HG02623 (cell line): Measurements from ENCODE around the gene COQ9.
A peak's percentile ranks its signal among the peaks of the same experiment; 100 is the strongest.
"Not testable (repeated sequence)": the region's sequence is repeated elsewhere in the genome, so short reads cannot be mapped to it uniquely, and the experiment has no call there.

ENCODE experiments used
- ATAC-seq: cut with Tn5 transposase; IDR thresholded peaks from one replicate; pipeline ENCODE4 v1.9.1; 2021; ENCODE audit warnings: moderate library complexity; ENCODE audit not compliant: unreplicated experiment

COQ9 gene

DNA sequence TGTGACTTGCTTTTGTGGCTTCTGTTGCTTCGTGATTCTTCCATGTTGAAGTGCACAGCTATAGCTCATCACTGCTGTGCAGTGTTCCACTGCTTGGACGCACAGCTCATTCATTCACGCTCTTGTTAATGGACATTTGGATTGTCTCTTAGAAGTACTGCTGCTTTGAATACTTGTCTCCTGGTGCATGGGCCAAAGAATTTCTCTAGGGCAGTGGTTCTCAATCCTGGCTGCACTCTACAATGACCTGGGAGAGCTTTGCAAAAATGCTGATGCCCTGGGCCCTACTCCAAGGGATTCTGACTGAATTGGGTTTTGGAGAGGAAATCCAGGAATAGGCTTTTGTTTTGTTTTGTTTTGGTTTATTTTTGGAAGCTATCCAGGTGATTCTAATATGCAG is 22.7 kb upstream of the COQ9 start:
- no peak for ATAC-seq

DNA sequence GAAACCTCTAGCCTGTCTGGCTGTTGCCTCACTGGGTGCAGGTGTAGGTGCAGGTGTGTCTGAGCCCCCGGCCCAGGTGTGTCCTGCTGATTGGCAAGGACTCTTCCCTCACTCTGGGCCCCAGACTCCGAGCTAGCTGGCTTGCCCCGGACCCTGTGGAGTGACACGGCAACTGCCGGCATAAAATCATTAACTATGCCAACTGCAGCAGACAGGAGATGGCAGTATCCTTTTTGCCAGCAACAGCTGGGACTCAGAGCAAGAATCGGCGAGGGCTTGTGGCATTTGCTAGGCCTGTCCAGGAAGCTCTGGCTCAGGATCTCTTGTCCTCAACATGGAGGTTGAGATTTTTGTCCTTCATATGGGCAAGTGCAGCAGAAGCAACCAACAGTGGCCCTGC is 20.9 kb upstream of the COQ9 start:
- no peak for ATAC-seq

- no peak for ATAC-seq
Measured at GRCh38 chr16:57427307-57427706, 20.0 kb upstream of the COQ9 start.

GRCh38 chr16:57427824-57428223 is 19.5 kb upstream of the COQ9 start:
- ATAC-seq, result no peak

DNA sequence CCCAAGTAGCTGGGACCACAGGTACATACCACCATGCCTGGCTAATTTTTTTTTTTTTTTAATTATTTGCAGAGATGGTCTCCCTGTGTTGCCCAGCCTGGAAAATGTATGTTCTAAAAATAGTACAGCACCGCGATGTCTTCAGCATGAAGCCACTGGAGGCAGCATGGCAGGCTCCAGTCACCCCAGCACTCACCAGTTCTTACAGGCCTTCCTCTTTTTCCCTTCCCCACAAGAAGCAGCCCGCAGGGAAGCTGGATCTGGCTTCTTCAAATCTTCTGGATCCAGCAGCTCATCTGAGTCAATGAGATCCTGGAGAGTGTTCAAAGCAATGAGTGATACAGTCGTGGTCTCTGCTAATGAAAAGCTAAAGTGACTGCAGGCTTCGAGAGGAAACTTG is 16.3 kb upstream of the COQ9 start:
- ATAC-seq, result no peak

GRCh38 chr16:57432505-57432904 is 14.8 kb upstream of the COQ9 start:
- no peak for ATAC-seq

GRCh38 chr16:57432989-57433388 is 14.3 kb upstream of the COQ9 start:
- no peak for ATAC-seq

- ATAC-seq, result no peak
Measured at GRCh38 chr16:57434003-57434402, 13.3 kb upstream of the COQ9 start.

DNA sequence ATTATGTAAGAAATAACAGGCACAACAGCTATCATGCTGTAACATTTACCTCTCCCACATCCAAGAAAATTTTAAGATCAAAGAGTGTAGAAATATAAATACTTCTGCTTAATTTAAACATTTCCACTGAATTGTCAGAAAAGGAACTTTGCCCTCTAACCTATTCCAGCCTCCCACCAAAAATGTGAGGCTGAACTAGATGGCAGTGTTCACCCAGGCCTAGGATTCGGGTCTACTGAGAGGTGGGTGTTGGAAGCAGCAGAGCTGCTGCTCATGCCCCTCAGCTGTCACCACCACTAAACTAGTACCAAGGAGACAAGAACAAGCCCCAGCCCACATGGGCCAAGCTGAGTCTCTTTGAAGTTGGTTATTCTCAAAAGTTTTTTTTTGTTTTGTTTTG is 11.4 kb upstream of the COQ9 start:
- no peak for ATAC-seq

GRCh38 chr16:57439947-57440346 is 7.3 kb upstream of the COQ9 start:
- ATAC-seq, result not testable (repeated sequence)

DNA sequence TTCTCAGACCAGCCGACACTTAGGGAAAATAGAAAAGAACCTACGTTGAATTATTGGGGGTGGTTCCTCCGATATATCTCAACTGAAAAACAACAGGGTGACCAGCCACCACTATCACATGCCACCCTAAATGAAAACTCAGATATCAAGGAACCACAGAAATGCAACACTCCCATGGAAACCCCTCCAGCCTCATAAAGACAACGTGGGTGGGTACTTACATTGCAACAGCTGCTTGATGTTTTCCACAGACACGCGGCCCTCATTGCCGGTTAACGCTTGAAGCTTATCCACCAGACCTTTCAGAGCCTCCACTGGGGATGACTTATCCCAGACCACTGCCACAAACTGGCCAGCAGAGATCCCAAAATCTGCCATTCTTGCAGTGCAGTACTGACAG is 6.7 kb upstream of the COQ9 start:
- ATAC-seq, result not testable (repeated sequence)

DNA sequence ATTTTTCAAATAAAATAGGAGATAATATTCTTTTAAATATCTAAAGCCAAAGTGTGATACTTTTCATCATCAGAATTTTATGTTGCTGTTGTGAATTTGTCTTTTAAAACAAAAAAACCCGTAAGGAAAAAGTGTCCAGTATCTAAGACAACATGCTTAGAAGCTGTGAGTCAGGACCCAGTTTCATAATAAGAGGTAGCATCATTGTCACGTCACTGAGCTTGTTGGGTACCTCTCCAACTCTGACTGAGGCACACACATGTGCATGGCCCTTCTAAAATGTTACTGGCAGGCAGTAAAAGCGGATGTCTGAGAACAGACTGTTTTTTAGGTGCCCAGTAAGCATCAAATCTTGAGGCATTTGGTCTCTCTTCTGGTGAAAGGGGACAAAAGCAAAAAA is 2.6 kb upstream of the COQ9 start:
- no peak for ATAC-seq

- ATAC-seq, result no peak
Measured at GRCh38 chr16:57445510-57445909, 1.8 kb upstream of the COQ9 start.

GRCh38 chr16:57446531-57447185 is 621 bp upstream of the COQ9 start:
- ATAC-seq, result peak; percentile 11

DNA sequence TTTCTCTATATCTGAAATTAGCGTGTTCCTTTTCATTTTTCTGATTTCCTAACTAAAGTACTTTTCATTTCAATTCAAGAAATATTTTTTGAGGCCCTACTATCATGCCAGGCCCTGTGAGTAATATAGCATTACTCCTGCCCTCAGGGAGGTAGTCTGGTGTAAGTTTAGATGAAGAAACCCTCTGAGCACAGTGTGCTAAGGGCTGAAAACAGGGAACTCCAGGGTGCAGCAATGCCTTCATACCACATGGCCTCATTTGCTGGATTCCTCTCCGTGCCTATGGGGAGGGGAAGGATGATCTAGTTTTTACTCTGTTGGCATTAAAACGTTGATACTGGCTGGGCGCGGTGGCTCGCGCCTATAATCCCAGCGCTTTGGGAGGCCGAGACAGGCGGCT is 4.7 kb downstream of the COQ9 start:
- ATAC-seq, result no peak

GRCh38 chr16:57462209-57462977 is 15.1 kb downstream of the COQ9 start, which contains the start of gene POLR2C:
TSS of gene POLR2C (plus strand) at chr16:57462679. CDS start at chr16:57462725, 46 bp downstream.
- ATAC-seq, result peak; percentile 77

DNA sequence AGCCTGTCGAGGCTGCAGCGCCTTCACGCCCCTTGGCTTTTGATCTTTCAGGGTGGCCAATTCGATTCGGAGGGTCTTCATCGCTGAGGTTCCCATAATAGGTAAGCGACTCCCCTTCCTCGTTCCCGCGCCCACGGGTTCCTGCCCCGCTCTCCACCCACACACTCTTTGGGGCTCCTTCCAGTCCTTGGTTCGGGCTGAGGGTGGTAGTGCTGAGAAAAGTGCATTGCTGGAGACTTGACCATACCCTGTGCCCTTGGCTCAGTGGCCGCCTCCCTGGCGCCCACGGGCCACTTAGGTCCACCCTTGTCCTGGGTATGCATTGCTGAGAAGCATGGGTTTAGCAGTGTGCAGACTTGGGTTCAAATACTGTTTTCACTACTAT is 15.7 kb downstream of the COQ9 start:
- peak; percentile 12 for ATAC-seq

GRCh38 chr16:57464523-57464922 is 17.2 kb downstream of the COQ9 start:
- no peak for ATAC-seq

DNA sequence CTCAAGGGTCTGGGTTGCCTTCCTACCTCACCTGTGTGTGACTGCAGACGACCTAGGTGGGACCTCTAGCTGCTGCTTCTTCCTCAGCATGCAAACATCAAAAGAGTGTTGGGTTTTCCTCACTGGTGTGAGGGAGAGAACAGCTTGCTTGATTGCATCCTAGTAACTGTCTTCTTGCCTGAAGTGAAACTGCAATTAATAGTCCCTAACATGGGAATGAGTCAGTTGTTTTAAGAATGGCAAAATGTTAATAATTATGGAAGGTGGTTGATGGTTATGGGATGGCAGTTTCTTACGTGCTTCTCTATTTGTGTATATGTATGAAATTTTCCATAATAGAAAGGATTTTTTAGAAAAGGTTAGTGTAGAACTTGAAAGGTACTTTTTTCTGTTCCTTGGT is 21.1 kb downstream of the COQ9 start:
- ATAC-seq, result no peak

DNA sequence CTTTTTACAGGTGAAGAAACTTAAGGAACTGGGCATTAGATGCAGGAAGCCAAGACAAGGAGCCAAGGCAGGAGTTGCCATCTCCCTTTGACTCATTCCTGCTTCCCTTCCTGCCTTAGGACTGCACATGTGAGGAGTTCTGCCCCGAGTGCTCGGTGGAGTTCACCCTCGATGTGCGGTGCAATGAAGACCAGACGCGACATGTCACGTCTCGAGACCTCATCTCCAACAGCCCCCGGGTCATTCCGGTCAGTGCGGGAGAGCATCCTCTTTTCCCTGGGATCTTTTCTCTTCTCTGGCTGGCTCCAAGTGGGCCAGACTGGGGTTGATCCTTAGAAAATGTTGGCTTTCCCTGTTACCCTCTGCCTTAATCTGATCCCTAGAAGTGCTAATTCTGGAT is 21.8 kb downstream of the COQ9 start:
- ATAC-seq, result no peak

DNA sequence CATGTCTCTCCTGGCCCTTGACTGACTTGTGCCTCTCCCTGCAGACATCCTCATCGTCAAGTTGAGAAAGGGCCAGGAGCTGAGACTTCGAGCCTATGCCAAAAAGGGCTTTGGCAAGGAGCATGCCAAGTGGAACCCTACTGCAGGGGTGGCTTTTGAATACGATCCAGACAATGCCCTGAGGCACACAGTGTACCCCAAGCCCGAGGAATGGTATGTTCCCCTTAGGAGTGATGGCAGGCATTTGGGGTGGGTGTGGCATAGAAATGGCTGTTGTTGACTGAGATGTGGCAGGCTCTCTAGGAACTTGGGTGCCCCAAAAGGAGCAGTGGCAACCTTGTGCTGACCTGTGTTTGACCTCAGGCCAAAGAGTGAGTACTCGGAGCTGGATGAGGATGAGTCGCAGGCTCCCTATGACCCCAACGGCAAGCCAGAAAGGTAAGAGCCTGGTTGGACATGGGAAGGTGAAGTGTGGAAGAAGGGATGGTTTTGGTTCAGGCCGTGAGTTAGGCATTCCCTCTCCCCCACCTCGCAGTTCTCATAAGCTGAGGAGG is 22.7 kb downstream of the COQ9 start:
- no peak for ATAC-seq

GRCh38 chr16:57470711-57471110 is 23.4 kb downstream of the COQ9 start:
- ATAC-seq, result no peak
